Esophagus muscularis mucosa (tissue), 3 donors: ENCODE results near the gene NEK11.

Source experiments
- CTCF ChIP-seq, 3 experiments: fragments of 200-600 bp in 2 of 3; fragments of 450-650 bp in 1 of 3; sonication (generic) in 2 of 3; IDR thresholded peaks; one replicate each; pipeline ENCODE4 v1.5.1; 2017 to 2019; ENCODE audit warnings: antibody characterized with exemption in 3 of 3, mild to moderate bottlenecking in 2 of 3, moderate library complexity in 1 of 3
- POLR2A ChIP-seq: fragments of 450-650 bp; IDR thresholded peaks from one replicate; pipeline ENCODE4 v1.6.1; 2017; ENCODE audit warnings: antibody characterized with exemption, moderate library complexity, mild to moderate bottlenecking, low read depth
- POLR2AphosphoS5 ChIP-seq, 2 donors: sonication (generic); formaldehyde crosslinking; IDR thresholded peaks; one replicate each; pipeline ENCODE4 v1.6.1; 2017; ENCODE audit warnings: antibody characterized with exemption in 2 of 2

- peak; percentile 85 for TF ChIP-seq POLR2A
- no peak for TF ChIP-seq CTCF (IDR thresholded peaks at IDR 0.05)
- peak; percentile 90 to 98 for TF ChIP-seq POLR2AphosphoS5 (IDR thresholded peaks at IDR 0.05)
These were observed 355.0 kb downstream of the NEK11 start, which contains the start of gene NUDT16 for GRCh38 chr3:131381445-131382291.
